Measurements from ENCODE around the gene SCYL2. TPM values are rescaled to one million over a fixed set of nuclear protein-coding genes. Genes with fewer than 3 reads are reported as not detected.

Gene SCYL2
- total and polyA plus RNA-seq, 10 donors = 8.4 to 72.4 (median 45.8) TPM

DNA sequence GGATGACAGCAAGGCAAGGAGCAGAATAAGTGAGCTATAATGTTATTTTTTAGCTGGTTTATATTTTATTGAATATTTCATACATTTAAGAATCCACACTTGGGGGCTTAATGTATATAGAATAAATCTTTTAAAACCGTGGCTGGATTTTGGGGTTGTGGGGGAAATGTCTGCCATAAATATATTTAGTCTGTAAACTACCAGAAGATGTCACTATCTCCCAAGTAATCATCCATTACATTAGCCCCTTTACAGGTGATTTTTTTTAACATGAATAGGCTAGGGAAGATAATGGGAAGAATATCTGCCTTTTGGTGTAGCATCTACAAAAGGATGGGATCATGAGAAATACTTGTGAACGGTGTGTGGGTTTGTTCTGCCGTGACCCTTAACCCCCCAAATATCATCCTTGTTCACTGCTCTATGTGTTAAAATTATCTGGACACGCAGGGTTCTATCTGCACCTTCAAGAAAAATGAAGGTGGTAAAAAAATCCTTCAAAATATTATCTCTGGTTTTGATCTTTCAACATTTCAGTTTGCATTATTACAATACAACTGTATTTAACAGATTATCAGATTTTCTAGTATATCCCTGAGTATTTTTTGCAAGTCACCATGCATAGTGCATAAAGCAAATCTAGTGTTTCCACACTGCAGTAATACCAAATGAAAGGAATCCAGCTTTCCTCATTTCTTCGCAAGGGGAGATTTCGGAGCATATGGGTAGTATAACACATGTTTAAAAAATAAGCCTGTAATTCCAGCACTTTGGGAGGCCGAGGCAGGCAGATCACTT, 81.9 kb downstream of the SCYL2 start:
- WGBS, 5 donors = 76 to 79% (median 77%) methylated on average over 7 of the region's 7 CpGs
- DNase-seq = no peak
- Histone ChIP-seq H3K4me1 (no peaks in the 10 kb centered on the region), H3K4me3 (no peak overlapping the region), H3K27ac (no peak overlapping the region), H3K9me3 (no peaks in the 10 kb centered on the region), H3K27me3 (replicated peaks in 1 of 7) (no peaks in the 10 kb centered on the region), H3K36me3 (no peaks in the 10 kb centered on the region)
- intact Hi-C loops (cut with DNase I; ENCODE audit: low total_unique reads) = no loop called here
- no peak for TF ChIP-seq POLR2A (IDR thresholded peaks at IDR 0.05)
- TF ChIP-seq, protein P1, sequence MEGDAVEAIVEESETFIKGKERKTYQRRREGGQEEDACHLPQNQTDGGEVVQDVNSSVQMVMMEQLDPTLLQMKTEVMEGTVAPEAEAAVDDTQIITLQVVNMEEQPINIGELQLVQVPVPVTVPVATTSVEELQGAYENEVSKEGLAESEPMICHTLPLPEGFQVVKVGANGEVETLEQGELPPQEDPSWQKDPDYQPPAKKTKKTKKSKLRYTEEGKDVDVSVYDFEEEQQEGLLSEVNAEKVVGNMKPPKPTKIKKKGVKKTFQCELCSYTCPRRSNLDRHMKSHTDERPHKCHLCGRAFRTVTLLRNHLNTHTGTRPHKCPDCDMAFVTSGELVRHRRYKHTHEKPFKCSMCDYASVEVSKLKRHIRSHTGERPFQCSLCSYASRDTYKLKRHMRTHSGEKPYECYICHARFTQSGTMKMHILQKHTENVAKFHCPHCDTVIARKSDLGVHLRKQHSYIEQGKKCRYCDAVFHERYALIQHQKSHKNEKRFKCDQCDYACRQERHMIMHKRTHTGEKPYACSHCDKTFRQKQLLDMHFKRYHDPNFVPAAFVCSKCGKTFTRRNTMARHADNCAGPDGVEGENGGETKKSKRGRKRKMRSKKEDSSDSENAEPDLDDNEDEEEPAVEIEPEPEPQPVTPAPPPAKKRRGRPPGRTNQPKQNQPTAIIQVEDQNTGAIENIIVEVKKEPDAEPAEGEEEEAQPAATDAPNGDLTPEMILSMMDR (IDR thresholded peaks at IDR 0.05 in 8 of 11, conservative IDR thresholded peaks at IDR 0.05 in 3 of 11) = peak in 1 of 11 experiments; percentile 16

DNA sequence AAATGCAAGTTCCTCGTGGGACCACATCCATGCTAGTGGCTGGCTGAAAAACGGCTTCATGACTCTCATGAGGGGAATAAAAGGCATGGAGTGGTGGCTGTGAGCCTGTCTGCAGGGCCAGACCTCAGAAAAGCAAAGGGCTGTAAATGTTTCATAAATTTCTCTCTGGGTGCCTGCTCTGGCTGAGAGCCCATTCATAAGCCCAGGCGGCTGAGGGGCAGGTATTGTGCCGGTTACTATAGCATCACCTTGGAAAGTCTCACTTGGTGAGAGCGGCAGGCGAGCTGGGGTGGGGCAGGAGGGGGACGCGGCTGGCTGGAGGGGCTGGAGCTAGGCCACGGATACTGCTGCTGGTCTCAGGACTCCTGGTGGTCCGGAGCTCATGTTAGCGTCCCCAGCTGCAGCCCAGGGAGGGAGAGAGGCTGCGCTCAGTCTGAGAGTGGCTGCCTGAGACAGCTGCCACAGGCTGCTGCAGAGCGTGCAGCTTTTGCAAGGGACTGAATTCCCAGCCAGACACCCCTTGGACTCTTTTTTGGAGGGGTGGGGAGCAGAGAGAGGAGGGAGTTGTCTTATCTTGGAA, 89.8 kb downstream of the SCYL2 start, which contains the start of gene SLC17A8:
Gene SLC17A8, plus strand, starts transcription at position 431 of the 580 bp plus-strand sequence. CDS start 318 bp downstream, outside the sequence.
- no peaks in the 10 kb centered on the region for H3K4me1 ChIP-seq
- intact Hi-C loops (cut with DNase I; ENCODE audit: low total_unique reads) = loop anchor here (10.0 kb wide), 1 partner anchor 198 kb away; no protein-coding TSS in a partner anchor
- H3K27ac ChIP-seq = no peak within 1 kb of the TSS
- no peaks in the 10 kb centered on the region for H3K36me3 ChIP-seq
- H3K9me3 ChIP-seq = no peaks in the 10 kb centered on the region
- no peak for DNase-seq
- H3K4me3 ChIP-seq = no peak within 1 kb of the TSS
- TF ChIP-seq POLR2AphosphoS5 (IDR thresholded peaks at IDR 0.05) = no peak
- TF ChIP-seq, protein P1 (IDR thresholded peaks at IDR 0.05 in 8 of 11, conservative IDR thresholded peaks at IDR 0.05 in 3 of 11) = no peak
- TF ChIP-seq POLR2A (IDR thresholded peaks at IDR 0.05) = no peak
- 34 to 39% (median 36%) methylated on average over 12 to 13 of the region's 13 CpGs for WGBS, 5 donors
- peaks cover 0 to 37% (median 0%) of the 10 kb centered on the region in 7 donors for H3K27me3 ChIP-seq (replicated peaks in 1 of 7)

DNA sequence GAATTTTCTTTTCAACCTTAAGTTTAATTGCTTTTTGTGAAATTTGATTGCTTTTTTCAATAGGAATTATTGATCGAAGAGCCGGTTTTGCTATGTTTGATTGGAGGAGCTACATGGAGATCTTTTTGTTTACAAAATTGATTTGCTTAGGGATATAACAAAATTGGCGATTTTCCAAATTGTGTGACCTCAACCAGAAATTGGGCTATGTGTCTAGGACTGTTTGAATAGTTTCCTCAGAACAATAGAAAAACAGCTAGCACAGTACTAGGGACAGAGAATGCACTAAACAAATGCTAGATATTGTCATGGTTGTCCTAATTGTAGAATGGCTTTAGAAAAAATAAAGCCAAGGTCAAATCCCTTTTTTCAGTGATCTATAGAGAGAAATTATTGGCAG, 92.3 kb downstream of the SCYL2 start:
- no peaks in the 10 kb centered on the region for H3K4me1 ChIP-seq
- H3K9me3 ChIP-seq = no peaks in the 10 kb centered on the region
- H3K27me3 ChIP-seq (replicated peaks in 1 of 7) = peaks cover 0 to 43% (median 0%) of the 10 kb centered on the region in 7 donors
- no peak overlapping the region for H3K27ac ChIP-seq
- DNase-seq = no peak
- no peak overlapping the region for H3K4me3 ChIP-seq
- no peaks in the 10 kb centered on the region for H3K36me3 ChIP-seq
- WGBS, 5 donors = 74 to 90% (median 85%) methylated on average over 3 of the region's 3 CpGs
- TF ChIP-seq POLR2A (IDR thresholded peaks at IDR 0.05) (no peak), POLR2AphosphoS5 (IDR thresholded peaks at IDR 0.05) (no peak)
- TF ChIP-seq, protein P1 (IDR thresholded peaks at IDR 0.05 in 8 of 11, conservative IDR thresholded peaks at IDR 0.05 in 3 of 11) = no peak
- intact Hi-C loops (cut with DNase I; ENCODE audit: low total_unique reads) = loop anchor here (10.0 kb wide), 1 partner anchor 196 kb away; no protein-coding TSS in a partner anchor

DNA sequence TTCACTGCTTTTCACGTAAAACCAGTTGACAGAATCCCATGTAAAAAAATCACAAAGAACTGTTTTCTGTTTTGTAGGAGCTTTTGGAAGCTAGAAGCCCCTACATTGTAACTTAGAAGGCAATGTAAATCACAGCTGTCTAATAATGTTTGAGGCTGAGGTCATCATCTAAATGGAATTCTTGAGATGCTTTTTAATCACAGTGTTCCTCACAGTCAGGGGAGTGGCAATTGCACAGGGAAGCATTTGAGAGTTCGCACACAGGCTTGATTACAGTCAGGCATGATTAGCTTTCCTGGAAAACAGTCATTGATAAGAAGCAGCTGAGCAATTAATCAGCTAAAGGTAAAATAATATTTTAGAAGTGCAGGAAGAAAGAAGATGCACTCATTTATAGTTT, 92.8 kb downstream of the SCYL2 start:
- intact Hi-C loops (cut with DNase I; ENCODE audit: low total_unique reads) = loop anchor here (10.0 kb wide), 1 partner anchor 195 kb away; no protein-coding TSS in a partner anchor
- Histone ChIP-seq H3K4me1 (no peaks in the 10 kb centered on the region), H3K27ac (no peak overlapping the region), H3K4me3 (no peak overlapping the region), H3K9me3 (no peaks in the 10 kb centered on the region), H3K36me3 (no peaks in the 10 kb centered on the region), H3K27me3 (replicated peaks in 1 of 7) (peaks cover 0 to 47% (median 0%) of the 10 kb centered on the region in 7 donors)
- TF ChIP-seq, protein P1 (IDR thresholded peaks at IDR 0.05 in 8 of 11, conservative IDR thresholded peaks at IDR 0.05 in 3 of 11) = no peak
- TF ChIP-seq POLR2AphosphoS5 (IDR thresholded peaks at IDR 0.05) (no peak), POLR2A (IDR thresholded peaks at IDR 0.05) (no peak)
- DNase-seq = no peak
- WGBS, 5 donors = 63 to 79% (median 71%) methylated on average over 2 of the region's 2 CpGs

All from spleen (tissue), 11 donors.